SU-DHL-6 (cell line): ENCODE data around the gene RHEBL1.

Source experiments
- CTCF ChIP-seq: fragments of 200-600 bp; sonication (generic); IDR thresholded peaks from one replicate; pipeline ENCODE4 v1.5.1; 2017; ENCODE audit warnings: antibody characterized with exemption, mild to moderate bottlenecking, low read length, moderate library complexity; ENCODE audit not compliant: insufficient read depth, poor library complexity, severe bottlenecking
- EZH2phosphoT487 ChIP-seq: fragments of 200-600 bp; sonication (generic), shearing (Covaris generic); conservative IDR thresholded peaks from 2 replicates; pipeline ENCODE4 v1.6.1; 2018; ENCODE audit warnings: mild to moderate bottlenecking, antibody characterized with exemption, low read length, moderate library complexity, mixed read lengths

DNA sequence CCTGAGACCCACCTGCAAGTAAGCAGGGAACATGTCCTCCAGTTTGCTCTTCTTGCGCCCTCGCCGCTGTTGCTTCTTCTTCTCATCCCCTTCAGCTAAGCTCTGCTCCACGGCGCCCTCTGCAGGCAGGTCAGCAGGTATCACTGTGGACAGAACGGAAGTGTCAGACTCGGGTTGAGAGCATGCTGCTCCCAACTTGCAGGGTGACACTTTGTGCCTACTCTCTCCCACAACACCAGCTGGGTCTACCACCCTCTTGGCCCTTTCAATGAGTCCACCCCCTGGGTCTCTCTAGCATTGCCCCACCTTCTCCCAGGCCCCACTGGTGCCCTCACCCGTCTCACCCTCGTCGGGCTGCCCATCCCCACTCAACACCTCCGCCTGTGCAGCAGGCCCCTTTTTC lies 25.9 kb downstream of the RHEBL1 start:
- peak; percentile 70 for TF ChIP-seq CTCF
- no peak for TF ChIP-seq EZH2phosphoT487
